Memory B cell (primary cell): Measurements from ENCODE around the gene PCP2.

Source experiments
- ATAC-seq: fragments of 150-1000 bp; cut with Tn5 transposase; 2 replicates; pipeline ENCODE4 v1.10.0; 2021; ENCODE audit warnings: low read depth, mild to moderate bottlenecking, moderate library complexity
- DNase-seq, 2 donors: peaks; one replicate each; pipeline ENCODE4 v3.0.0; 2022; ENCODE audit warnings: low spot score in 2 of 2
- H3K27ac Mint-ChIP-seq: one replicate; pipeline ENCODE4 v1.8.0; 2022; ENCODE audit warnings: mild to moderate bottlenecking, moderate library complexity, mixed read lengths
- H3K27me3 Mint-ChIP-seq: one replicate; pipeline ENCODE4 v1.8.0; 2022; ENCODE audit warnings: mixed read lengths
- H3K36me3 Mint-ChIP-seq: one replicate; pipeline ENCODE4 v1.8.0; 2022; ENCODE audit warnings: mild to moderate bottlenecking, mixed read lengths
- H3K4me1 Mint-ChIP-seq: one replicate; pipeline ENCODE4 v1.8.0; 2022; ENCODE audit warnings: mixed read lengths
- H3K4me3 Mint-ChIP-seq: one replicate; pipeline ENCODE4 v1.8.0; 2022; ENCODE audit warnings: mild to moderate bottlenecking, moderate library complexity, mixed read lengths
- H3K9me3 Mint-ChIP-seq: one replicate; pipeline ENCODE4 v1.8.0; 2022; ENCODE audit warnings: mixed read lengths

Gene PCP2

DNA sequence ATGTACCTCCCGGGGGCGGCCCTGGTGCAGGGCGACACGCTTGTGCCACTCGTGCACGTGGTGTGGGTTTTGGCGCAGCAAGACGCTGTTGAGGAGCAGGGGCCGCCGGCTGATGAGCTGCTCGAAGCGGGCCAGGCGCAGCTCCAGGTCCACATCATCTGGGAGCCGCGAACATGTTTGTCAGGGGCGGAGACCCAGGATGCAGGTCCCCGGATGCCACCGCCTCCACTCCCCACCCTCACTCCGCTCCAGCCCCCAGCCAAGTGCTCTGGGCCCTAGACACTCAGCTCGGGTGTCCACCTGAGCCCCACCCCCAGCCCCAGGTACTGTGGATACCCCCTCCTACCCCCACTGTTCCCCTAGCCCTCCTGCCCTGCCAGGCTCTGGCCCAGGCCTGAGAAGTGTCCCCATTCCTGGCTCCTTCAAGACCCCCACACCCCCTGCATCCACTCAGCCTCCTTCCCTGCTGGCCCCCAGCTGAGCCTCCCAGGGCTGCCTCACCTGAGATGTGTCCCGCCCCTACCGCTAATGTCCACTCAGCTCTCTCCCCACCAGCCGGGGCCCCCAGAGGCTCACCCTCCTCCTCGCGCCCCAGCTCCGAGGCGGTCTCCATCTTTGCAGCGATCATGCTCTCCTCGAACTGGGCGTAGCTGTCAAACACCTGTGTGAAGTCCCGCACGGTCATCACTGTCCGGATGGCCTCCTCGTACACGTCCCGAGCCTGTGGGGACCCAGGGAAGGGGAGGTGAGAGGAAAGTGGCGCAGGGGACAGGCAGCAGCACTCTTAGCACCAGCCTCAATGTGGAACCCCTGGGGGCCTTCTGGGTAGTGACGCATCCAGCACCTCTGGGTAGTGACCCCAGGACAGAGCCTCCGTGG, 9.6 kb downstream of the PCP2 start:
- Mint-ChIP-seq H3K36me3 (peaks cover 24% of the 10 kb centered on the region), H3K27me3 (no peaks in the 10 kb centered on the region), H3K9me3 (no peaks in the 10 kb centered on the region), H3K4me3 (no peak overlapping the region), H3K4me1 (peaks cover 17% of the 10 kb centered on the region), H3K27ac (no peak overlapping the region)
- ATAC-seq: no peak
- no peak for DNase-seq

DNA sequence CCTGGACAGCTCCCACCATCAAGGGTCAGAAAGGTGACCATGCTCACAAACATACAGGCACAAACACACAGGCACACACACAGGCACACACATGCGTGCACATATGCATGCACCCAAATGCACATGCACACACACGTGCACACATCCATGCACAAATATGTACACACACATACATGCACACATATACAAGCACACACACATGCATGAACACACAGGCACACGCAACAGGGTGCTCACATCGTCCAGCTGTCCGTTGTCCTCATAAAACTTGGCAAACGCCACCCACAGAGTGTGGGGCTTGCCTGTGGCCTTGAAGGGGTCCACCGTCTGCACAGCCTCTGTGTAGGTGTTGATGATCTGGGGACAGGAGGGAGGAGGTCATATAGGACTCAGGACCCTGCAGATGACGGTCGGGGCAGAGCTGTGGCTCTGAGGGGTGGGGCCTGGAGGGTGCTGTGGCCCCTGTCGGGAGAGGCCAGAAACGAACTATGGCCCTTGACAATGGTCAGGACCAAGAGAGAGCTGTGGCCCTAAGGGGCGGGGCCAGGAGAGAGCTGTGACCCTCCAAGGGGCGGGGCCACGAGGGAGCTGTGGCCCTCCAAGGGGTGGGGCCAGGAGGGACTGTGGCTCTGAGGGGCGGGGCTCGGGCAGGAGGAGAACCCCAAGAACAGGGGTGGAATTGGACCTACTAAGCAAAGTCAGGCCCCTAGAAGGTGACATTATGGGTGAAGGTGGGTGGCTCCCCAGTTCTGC, 10.4 kb downstream of the PCP2 start:
- Mint-ChIP-seq H3K27ac (no peak overlapping the region), H3K4me1 (peaks cover 10% of the 10 kb centered on the region), H3K9me3 (no peaks in the 10 kb centered on the region), H3K4me3 (no peak overlapping the region), H3K36me3 (peaks cover 33% of the 10 kb centered on the region), H3K27me3 (no peaks in the 10 kb centered on the region)
- peak; percentile 32 for ATAC-seq
- DNase-seq: no peak

DNA sequence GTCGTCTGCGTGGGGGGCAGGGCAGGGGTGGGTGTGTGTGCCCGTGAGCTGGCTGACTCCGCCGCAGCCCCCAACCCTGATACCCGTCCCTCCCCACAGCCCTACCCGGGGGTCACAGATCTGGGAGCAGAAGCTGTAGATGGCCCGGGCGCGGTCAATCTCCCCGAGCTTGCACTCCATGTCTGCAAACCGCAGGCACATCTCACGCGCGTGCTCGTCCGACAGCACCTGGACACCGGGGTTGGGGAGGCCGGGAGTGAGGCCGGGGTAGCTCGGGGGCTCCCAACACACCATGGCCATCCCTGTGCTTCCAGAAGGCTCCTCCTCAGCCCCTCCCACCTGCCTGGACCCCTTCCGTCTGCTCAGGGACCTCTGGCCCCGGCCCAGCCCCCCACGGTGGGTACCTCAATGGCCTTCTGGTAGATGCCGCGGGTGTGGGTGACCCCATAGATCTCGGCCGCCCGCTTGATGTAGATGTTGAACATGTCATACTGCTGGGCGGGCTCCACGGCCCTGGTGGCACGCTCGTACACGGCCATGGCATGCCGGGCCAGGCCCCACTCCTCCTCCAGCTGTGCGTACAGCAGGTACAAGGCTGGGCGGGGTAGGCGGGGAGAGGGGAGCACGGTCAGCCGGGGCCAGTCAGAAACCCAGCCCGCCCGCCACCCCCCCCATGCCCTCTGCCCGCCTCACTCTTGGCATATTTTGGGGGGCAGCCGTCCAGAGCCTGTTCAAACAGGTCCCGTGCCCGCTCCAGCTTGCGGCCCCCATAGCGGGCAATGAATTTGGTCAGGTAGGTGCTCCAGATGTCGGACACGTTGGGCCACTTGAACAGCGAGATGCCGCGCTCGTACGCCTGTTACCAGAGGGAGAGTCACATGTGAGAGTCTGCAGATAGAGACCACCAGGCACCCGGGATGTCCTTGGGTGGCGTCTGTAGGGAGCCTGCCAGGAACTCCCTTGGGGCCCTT, 12.8 kb downstream of the PCP2 start:
- Mint-ChIP-seq H3K9me3 (no peaks in the 10 kb centered on the region), H3K4me3 (no peak overlapping the region), H3K27ac (no peak overlapping the region), H3K27me3 (no peaks in the 10 kb centered on the region), H3K4me1 (peaks cover 5% of the 10 kb centered on the region), H3K36me3 (peaks cover 33% of the 10 kb centered on the region)
- DNase-seq: no peak
- ATAC-seq: no peak

DNA sequence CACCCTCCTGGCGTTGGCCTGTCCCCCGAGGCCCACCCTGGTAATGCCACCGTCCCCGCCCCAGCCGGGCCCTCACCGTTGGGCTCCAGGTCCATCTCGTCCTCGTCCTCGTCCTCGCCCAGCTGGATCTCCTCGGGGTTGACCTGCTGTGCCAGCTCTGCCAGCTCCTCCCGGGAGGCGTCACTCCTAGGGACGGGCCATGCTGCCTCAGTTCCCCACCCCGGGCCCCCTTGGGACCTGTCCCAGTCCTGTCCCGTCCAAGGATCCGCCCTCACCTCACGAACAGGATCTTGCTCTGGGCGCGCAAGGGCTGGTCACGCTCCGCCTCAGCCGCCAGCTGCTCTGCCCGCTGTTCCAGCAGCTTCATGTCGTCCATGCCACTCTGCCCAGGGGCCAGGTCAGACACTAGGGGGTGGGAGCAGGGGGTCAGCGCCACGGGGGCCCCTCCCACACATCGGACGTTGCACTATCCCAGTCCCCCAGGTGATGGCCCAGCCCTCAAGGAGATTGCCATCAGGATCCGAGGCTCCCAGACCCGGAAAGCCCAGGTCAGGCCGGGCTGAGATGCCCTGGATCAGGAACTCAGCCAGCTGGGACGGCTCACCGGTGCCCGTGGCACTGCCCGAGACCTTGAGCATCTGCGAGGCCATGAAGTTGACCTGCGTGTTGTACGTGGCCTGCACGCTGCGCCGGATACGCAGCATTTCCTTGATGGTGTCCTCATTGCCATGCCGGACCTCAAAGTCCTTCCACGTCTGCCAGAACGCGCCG, 13.7 kb downstream of the PCP2 start:
- Mint-ChIP-seq H3K27me3 (no peaks in the 10 kb centered on the region), H3K4me1 (peaks cover 3% of the 10 kb centered on the region), H3K9me3 (no peaks in the 10 kb centered on the region), H3K4me3 (no peak overlapping the region), H3K27ac (no peak overlapping the region), H3K36me3 (peaks cover 30% of the 10 kb centered on the region)
- ATAC-seq (no peak), DNase-seq (no peak)

DNA sequence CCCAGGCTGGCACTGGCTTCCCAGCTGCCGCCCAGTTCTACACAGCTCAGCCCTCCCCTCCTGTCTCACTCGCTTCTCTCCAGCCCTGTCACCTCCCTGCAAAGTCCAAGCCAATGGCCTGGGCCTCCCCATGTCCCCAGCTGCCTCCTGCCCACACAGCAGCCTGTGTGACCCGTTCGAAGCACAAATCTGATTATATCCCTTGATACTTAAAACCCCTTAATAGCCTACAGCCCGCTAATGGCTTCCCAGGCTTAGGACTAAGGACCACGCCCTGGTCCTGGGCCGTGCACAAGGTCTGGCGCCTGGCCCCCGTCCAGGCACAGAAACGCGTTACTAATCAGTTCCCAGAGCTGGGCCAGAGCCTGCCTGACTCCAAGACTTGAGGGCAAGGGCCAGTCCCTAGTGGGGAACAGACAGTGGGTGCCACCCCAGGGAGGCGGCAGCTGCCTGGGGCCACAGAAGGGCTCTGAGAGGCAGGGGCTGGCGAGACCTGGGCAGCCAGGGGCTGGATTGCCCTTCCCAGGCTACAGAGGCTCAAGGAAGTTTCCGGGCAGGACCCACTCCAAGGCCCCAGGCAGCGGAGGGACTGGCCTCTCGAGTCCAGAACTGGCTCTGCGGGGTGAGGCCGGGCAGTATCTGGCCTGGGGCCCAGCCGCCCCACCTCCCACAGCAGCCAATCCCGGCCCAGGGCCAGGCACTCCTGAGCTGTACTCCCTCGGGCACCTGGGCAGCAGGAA, 14.6 kb downstream of the PCP2 start:
- no peaks in the 10 kb centered on the region for H3K9me3 Mint-ChIP-seq
- peaks cover 27% of the 10 kb centered on the region for H3K36me3 Mint-ChIP-seq
- DNase-seq (no peak), ATAC-seq (no peak)
- H3K27ac Mint-ChIP-seq: peak overlapping the region; percentile 79
- H3K27me3 Mint-ChIP-seq: no peaks in the 10 kb centered on the region
- H3K4me1 Mint-ChIP-seq: peaks cover 3% of the 10 kb centered on the region
- no peak overlapping the region for H3K4me3 Mint-ChIP-seq

DNA sequence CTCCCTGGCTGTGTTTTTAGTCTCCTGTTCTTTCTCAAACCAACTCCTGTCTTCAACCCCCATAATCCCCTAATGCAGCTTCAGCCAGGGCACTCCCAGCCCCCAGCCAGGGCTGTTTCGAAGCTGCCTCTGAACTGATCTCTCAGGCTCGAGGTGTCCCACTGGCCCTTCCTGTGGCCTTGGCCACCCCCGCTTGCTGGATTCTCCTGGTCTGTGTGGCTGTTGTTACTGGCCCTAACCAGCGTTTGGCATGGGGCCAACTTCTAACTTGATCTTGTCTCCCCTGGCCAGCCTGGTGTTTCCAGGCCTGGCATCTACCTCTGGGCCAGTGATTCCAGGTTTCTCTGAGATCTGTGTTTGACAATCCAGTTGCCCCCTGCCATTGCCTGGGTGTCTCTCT, 15.2 kb downstream of the PCP2 start:
- ATAC-seq (no peak), DNase-seq (no peak)
- Mint-ChIP-seq H3K4me3 (no peak overlapping the region), H3K9me3 (no peaks in the 10 kb centered on the region), H3K4me1 (peaks cover 3% of the 10 kb centered on the region), H3K36me3 (peaks cover 27% of the 10 kb centered on the region), H3K27ac (peak overlapping the region; percentile 79), H3K27me3 (no peaks in the 10 kb centered on the region)

DNA sequence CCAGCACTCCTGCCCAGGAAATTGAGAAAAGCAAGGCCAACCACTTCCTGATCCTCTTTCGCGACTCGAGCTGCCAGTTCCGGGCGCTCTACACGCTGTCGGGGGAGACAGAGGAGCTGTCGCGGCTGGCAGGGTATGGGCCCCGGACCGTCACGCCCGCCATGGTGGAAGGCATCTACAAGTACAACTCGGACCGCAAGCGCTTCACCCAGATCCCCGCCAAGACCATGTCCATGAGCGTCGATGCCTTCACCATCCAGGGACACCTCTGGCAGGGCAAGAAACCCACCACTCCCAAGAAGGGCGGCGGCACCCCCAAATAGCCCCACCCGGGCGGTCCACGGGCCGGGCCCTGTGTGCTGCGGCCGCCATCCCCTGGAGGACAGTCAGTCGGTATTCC, 15.8 kb downstream of the PCP2 start:
- H3K27ac Mint-ChIP-seq: no peak overlapping the region
- ATAC-seq: no peak

DNA sequence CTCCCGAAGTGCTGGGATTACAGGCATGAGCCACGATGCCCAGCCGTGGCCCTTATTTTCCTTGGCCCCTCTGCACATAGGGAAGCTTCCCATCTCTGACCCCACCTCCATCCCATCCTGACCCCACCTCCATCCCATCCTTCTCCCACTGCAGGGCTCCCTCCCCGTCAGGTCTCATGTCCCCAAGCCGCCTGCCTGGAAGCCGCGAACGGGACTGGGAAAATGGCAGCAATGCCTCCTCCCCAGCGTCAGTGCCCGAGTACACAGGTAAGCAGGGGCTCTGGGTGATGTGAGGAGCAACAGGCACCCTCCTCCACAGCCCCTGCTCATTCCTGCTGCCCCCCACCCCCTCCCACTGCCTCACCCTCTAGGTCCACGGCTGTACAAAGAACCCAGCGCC, 16.3 kb downstream of the PCP2 start:
- Mint-ChIP-seq H3K36me3 (peaks cover 21% of the 10 kb centered on the region), H3K4me3 (no peak overlapping the region), H3K27ac (no peak overlapping the region), H3K27me3 (no peaks in the 10 kb centered on the region), H3K9me3 (no peaks in the 10 kb centered on the region), H3K4me1 (no peaks in the 10 kb centered on the region)
- no peak for DNase-seq
- ATAC-seq: no peak

More for the DNA sequence above, 15.8 kb downstream of the PCP2 start:
- Mint-ChIP-seq H3K4me3 (no peak overlapping the region), H3K4me1 (no peaks in the 10 kb centered on the region), H3K9me3 (no peaks in the 10 kb centered on the region), H3K36me3 (peaks cover 22% of the 10 kb centered on the region), H3K27me3 (no peaks in the 10 kb centered on the region)
- DNase-seq: no peak

DNA sequence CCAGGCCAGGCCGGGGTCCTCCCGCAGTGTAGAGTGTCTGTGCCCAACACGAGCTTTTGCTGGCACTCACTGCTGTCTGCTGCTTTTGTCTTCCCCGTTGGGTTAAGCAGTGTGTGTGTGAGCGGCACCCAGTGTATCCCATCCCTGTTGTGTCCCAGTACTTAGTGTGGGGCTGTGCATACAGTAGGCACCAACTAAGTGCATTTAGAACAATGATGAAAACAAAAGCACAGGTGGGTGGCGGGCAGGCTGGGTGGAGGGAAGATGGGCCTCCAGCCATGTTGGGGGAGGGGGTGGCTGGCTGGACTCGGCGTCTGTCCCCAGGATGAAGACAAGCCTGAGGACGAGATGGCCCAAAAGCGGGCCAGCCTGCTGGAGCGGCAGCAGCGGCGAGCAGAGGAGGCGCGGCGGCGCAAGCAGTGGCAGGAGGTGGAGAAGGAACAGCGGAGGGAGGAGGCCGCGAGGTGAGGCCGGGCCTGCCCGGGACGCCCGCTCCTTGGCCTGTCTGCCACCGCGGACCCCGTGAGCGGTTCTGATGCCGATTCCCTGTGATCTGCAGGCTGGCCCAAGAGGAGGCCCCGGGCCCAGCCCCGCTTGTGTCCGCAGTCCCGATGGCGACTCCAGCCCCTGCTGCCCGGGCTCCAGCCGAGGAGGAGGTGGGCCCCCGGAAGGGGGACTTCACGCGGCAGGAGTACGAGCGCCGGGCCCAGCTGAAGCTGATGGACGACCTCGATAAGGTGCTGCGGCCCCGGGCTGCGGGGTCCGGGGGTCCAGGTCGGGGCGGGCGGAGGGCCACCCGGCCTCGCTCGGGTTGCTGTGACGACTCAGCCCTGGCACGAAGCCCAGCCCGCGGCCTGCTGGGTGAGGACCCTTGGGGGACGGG, 18.4 kb downstream of the PCP2 start:
- no peaks in the 10 kb centered on the region for H3K9me3 Mint-ChIP-seq
- H3K4me3 Mint-ChIP-seq: no peak overlapping the region
- no peaks in the 10 kb centered on the region for H3K4me1 Mint-ChIP-seq
- no peak overlapping the region for H3K27ac Mint-ChIP-seq
- no peaks in the 10 kb centered on the region for H3K27me3 Mint-ChIP-seq
- DNase-seq (no peak), ATAC-seq (no peak)
- H3K36me3 Mint-ChIP-seq: peaks cover 16% of the 10 kb centered on the region

DNA sequence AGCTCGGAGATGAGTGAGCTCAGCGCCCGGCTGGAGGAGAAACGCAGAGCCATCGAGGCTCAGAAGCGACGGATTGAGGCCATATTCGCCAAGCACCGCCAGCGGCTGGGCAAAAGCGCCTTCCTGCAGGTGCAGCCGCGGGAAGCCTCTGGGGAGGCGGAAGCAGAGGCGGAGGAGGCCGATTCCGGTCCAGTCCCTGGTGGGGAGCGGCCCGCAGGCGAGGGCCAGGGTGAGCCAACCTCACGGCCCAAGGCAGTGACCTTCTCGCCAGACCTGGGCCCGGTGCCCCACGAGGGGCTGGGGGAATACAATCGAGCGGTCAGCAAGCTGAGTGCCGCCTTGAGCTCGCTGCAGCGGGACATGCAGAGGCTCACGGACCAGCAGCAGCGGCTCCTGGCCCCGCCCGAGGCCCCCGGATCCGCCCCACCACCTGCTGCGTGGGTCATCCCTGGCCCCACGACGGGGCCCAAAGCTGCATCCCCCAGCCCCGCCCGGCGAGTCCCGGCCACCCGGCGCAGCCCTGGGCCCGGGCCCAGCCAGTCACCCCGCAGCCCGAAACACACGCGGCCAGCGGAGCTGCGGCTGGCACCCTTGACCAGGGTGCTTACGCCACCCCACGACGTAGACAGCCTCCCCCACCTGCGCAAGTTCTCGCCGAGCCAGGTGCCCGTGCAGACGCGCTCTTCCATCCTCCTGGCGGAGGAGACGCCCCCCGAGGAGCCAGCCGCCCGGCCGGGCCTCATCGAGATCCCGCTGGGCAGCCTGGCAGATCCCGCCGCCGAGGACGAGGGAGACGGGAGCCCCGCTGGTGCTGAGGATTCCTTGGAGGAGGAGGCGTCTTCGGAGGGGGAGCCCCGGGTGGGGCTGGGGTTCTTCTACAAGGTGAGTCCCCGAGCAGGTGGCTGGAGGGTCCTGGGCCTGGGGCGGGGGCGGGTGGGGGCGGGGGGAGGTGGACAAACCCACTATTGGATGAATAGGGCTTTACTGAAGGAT, 20.9 kb downstream of the PCP2 start:
- H3K4me1 Mint-ChIP-seq: no peaks in the 10 kb centered on the region
- no peaks in the 10 kb centered on the region for H3K9me3 Mint-ChIP-seq
- DNase-seq (no peak), ATAC-seq (no peak)
- no peak overlapping the region for H3K27ac Mint-ChIP-seq
- H3K27me3 Mint-ChIP-seq: peaks cover 2% of the 10 kb centered on the region
- H3K36me3 Mint-ChIP-seq: peaks cover 3% of the 10 kb centered on the region
- H3K4me3 Mint-ChIP-seq: no peak overlapping the region

DNA sequence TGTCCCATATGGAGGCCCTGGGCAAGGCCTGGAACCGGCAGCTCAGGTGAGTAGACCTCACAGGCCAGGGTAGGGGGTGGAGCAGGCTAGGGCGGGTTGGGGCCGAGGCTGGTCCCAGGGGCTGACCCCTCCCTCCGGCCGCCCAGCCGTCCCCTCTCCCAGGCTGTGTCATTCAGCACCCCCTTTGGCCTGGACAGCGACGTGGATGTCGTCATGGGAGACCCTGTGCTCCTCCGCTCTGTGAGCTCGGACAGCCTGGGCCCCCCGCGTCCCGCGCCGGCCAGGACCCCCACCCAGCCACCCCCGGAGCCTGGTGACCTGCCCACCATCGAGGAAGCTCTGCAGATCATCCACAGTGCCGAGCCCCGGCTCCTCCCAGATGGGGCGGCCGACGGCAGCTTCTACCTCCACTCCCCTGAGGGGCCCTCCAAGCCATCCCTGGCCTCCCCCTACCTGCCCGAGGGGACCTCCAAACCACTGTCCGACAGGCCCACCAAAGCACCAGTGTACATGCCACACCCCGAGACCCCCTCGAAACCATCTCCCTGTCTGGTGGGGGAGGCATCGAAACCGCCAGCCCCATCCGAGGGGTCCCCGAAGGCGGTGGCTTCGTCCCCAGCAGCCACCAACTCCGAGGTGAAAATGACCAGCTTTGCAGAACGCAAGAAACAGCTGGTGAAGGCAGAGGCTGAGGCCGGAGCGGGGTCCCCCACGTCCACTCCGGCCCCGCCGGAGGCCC, 21.8 kb downstream of the PCP2 start:
- Mint-ChIP-seq H3K27me3 (peaks cover 2% of the 10 kb centered on the region), H3K27ac (no peak overlapping the region), H3K4me3 (no peak overlapping the region), H3K9me3 (no peaks in the 10 kb centered on the region), H3K36me3 (no peaks in the 10 kb centered on the region), H3K4me1 (no peaks in the 10 kb centered on the region)
- ATAC-seq: no peak
- no peak for DNase-seq
